ENCODE data around the gene BCL3.

BCL3 gene, protein sequence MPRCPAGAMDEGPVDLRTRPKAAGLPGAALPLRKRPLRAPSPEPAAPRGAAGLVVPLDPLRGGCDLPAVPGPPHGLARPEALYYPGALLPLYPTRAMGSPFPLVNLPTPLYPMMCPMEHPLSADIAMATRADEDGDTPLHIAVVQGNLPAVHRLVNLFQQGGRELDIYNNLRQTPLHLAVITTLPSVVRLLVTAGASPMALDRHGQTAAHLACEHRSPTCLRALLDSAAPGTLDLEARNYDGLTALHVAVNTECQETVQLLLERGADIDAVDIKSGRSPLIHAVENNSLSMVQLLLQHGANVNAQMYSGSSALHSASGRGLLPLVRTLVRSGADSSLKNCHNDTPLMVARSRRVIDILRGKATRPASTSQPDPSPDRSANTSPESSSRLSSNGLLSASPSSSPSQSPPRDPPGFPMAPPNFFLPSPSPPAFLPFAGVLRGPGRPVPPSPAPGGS

DNA sequence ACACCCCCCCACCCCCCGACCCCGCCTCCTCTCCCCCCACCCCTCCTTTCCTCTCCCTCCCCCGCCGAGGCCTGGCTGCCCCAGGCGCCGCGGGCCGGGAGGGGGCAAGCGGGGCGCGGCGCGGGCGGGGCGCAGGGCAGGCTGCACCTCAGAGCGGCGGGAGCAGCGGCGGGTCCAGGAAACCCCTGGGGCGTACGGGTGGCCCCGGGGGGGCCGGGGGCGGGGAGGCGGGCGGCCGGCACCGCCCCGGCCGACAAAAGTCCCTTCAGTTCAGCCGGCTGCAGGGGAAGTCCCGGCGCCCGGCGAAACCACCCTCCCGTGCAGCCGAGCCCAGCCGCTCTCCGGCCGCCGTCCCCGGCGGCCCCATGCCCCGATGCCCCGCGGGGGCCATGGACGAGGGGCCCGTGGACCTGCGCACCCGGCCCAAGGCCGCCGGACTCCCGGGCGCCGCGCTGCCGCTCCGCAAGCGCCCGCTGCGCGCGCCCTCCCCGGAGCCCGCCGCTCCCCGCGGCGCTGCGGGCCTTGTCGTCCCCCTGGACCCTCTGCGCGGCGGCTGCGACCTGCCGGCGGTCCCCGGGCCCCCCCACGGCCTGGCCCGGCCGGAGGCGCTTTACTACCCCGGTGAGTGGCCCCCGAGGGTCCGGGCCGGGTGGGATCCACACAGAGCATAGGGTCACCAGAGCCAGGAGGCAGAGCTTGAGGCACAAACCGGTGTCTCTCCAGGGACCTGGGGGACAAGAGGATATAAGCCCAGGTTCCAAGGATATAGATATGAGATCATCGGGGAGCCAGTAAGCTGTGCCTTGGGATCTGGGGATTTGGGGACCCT lies at the start of gene BCL3:
Gene BCL3, plus strand, starts transcription at position 283 of the 829 bp plus-strand sequence. Its CDS starts 83 bp downstream, at position 366.
- ChIA-PET POLR2A (interaction anchor here (0.5 to 0.9 kb wide), 3 partner anchors 22 to 255 kb away, joined by 3 to 6 read pairs (median 5); no protein-coding TSS in a partner anchor), CTCF (interaction anchor here (0.7 to 1.3 kb wide), 4 partner anchors 11 to 395 kb away, joined by 3 read pairs; no protein-coding TSS in a partner anchor)
- Histone ChIP-seq H3K4me1 (ENCODE audit: control insufficient read depth, insufficient read depth, low read length) (peaks cover 8% of the 10 kb centered on the region), H3K27ac (ENCODE audit: extremely low read depth, low read depth, low read length) (peak within 1 kb of the TSS; percentile 81; the same call in 1 of the 2 replicates), H3K9me3 (ENCODE audit: control insufficient read depth, insufficient read depth, low read depth, low read length) (no peaks in the 10 kb centered on the region), H3K36me3 (ENCODE audit: control insufficient read depth in 2 of 2, insufficient read depth in 1 of 2, low read length in 2 of 2) (peaks cover 6 to 8% of the 10 kb centered on the region in 2 experiments; a peak in 2 of 3 replicates), H3K4me3 (ENCODE audit: low read depth, low read length) (peak within 1 kb of the TSS; percentile 35)
- peak; percentile 44 for TF ChIP-seq ZIC2 (tag by site-specific recombination; IDR thresholded peaks at IDR 0.05)
- 0 out of 2 replicates have a peak, but pooled peaks have one; percentile 13 for TF ChIP-seq ZNF335 (tag by site-specific recombination; conservative IDR thresholded peaks at IDR 0.05)
- TF ChIP-seq KLF10 (tag by site-specific recombination; IDR thresholded peaks at IDR 0.05) = no peak
- TF ChIP-seq, protein P1, sequence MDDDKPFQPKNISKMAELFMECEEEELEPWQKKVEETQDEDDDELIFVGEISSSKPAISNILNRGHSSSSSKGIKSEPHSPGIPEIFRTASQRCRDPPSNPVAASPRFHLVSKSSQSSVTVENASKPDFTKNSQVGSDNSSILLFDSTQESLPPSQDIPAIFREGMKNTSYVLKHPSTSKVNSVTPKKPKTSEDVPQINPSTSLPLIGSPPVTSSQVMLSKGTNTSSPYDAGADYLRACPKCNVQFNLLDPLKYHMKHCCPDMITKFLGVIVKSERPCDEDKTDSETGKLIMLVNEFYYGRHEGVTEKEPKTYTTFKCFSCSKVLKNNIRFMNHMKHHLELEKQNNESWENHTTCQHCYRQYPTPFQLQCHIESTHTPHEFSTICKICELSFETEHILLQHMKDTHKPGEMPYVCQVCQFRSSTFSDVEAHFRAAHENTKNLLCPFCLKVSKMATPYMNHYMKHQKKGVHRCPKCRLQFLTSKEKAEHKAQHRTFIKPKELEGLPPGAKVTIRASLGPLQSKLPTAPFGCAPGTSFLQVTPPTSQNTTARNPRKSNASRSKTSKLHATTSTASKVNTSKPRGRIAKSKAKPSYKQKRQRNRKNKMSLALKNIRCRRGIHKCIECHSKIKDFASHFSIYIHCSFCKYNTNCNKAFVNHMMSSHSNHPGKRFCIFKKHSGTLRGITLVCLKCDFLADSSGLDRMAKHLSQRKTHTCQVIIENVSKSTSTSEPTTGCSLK (tag by site-specific recombination; IDR thresholded peaks at IDR 0.05) = no peak
- TF ChIP-seq GLIS1 (tag by site-specific recombination; IDR thresholded peaks at IDR 0.05) = peak; percentile 88
- TF ChIP-seq, protein P2, sequence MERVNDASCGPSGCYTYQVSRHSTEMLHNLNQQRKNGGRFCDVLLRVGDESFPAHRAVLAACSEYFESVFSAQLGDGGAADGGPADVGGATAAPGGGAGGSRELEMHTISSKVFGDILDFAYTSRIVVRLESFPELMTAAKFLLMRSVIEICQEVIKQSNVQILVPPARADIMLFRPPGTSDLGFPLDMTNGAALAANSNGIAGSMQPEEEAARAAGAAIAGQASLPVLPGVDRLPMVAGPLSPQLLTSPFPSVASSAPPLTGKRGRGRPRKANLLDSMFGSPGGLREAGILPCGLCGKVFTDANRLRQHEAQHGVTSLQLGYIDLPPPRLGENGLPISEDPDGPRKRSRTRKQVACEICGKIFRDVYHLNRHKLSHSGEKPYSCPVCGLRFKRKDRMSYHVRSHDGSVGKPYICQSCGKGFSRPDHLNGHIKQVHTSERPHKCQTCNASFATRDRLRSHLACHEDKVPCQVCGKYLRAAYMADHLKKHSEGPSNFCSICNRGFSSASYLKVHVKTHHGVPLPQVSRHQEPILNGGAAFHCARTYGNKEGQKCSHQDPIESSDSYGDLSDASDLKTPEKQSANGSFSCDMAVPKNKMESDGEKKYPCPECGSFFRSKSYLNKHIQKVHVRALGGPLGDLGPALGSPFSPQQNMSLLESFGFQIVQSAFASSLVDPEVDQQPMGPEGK (tag by site-specific recombination; IDR thresholded peaks at IDR 0.05) = peak; percentile 35; the same call in 1 of the 2 replicates
- no peak for TF ChIP-seq FEZF1 (tag by site-specific recombination; IDR thresholded peaks at IDR 0.05)
- no peak for TF ChIP-seq ZNF560 (tag by site-specific recombination; IDR thresholded peaks at IDR 0.05; ENCODE audit: borderline replicate concordance)
- TF ChIP-seq ZNF16 (tag by site-specific recombination; IDR thresholded peaks at IDR 0.05; ENCODE audit: low read depth) = no peak
- TF ChIP-seq, protein P3, sequence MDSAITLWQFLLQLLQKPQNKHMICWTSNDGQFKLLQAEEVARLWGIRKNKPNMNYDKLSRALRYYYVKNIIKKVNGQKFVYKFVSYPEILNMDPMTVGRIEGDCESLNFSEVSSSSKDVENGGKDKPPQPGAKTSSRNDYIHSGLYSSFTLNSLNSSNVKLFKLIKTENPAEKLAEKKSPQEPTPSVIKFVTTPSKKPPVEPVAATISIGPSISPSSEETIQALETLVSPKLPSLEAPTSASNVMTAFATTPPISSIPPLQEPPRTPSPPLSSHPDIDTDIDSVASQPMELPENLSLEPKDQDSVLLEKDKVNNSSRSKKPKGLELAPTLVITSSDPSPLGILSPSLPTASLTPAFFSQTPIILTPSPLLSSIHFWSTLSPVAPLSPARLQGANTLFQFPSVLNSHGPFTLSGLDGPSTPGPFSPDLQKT (IDR thresholded peaks at IDR 0.05; ENCODE audit: borderline replicate concordance, low read depth, low read length) = no peak
- 0 out of 2 replicates have a peak, but pooled peaks have one; percentile 14 for TF ChIP-seq GLIS2 (tag by site-specific recombination; IDR thresholded peaks at IDR 0.05)
- TF ChIP-seq, protein P4, sequence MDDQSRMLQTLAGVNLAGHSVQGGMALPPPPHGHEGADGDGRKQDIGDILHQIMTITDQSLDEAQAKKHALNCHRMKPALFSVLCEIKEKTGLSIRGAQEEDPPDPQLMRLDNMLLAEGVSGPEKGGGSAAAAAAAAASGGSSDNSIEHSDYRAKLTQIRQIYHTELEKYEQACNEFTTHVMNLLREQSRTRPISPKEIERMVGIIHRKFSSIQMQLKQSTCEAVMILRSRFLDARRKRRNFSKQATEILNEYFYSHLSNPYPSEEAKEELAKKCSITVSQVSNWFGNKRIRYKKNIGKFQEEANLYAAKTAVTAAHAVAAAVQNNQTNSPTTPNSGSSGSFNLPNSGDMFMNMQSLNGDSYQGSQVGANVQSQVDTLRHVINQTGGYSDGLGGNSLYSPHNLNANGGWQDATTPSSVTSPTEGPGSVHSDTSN (CRISPR knock-in tag; IDR thresholded peaks at IDR 0.05) = no peak

DNA sequence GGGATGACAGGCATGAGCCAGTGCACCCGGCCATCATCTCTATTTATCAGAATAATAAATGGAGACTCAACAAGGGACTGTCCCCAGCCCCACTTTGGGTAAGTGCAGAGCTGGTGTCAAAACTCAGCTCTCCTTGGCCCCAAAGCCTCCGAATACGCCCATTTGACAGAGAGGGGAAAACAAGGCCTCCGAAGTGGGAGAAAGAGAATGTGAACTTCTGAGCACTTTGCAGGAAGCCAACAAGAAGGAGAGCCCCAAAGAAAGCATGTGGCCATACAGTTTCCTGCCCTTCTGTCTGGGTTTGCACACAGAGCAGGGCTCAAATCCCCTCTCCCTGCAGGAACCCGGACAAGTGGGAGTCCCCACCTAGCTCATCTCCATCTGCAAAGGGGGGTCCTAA lies 48.0 kb upstream of the BCL3 start:
- Histone ChIP-seq H3K27ac (ENCODE audit: extremely low read depth, low read depth, low read length) (no peak overlapping the region), H3K9me3 (ENCODE audit: control insufficient read depth, insufficient read depth, low read depth, low read length) (no peaks in the 10 kb centered on the region), H3K36me3 (ENCODE audit: control insufficient read depth in 2 of 2, insufficient read depth in 1 of 2, low read length in 2 of 2) (no peaks in the 10 kb centered on the region), H3K4me3 (ENCODE audit: low read depth, low read length) (no peak overlapping the region), H3K4me1 (ENCODE audit: control insufficient read depth, insufficient read depth, low read length) (no peaks in the 10 kb centered on the region)
- CTCF ChIA-PET = interaction anchor here (1.1 to 1.7 kb wide), 3 partner anchors 11 to 130 kb away, joined by 3 to 7 read pairs (median 6); no protein-coding TSS in a partner anchor
- POLR2A ChIA-PET = no interaction called here
- no peak for TF ChIP-seq ZSCAN23 (tag by site-specific recombination; IDR thresholded peaks at IDR 0.05)
- TF ChIP-seq, protein P5, sequence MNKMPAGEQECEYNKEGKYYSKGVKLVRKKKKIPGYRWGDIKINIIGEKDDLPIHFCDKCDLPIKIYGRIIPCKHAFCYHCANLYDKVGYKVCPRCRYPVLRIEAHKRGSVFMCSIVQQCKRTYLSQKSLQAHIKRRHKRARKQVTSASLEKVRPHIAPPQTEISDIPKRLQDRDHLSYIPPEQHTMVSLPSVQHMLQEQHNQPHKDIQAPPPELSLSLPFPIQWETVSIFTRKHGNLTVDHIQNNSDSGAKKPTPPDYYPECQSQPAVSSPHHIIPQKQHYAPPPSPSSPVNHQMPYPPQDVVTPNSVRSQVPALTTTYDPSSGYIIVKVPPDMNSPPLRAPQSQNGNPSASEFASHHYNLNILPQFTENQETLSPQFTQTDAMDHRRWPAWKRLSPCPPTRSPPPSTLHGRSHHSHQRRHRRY (tag by site-specific recombination; IDR thresholded peaks at IDR 0.05) = no peak
- no peak for TF ChIP-seq ZNF341 (tag by site-specific recombination; IDR thresholded peaks at IDR 0.05; ENCODE audit: low read depth)
- no peak for TF ChIP-seq ZBTB1 (tag by site-specific recombination; IDR thresholded peaks at IDR 0.05)
- TF ChIP-seq ZNF423 (tag by site-specific recombination; IDR thresholded peaks at IDR 0.05) = no peak
- TF ChIP-seq ZBTB17 (tag by site-specific recombination; IDR thresholded peaks at IDR 0.05) = no peak
- TF ChIP-seq ZNF658 (tag by site-specific recombination; IDR thresholded peaks at IDR 0.05) = no peak
- TF ChIP-seq GFI1B (tag by site-specific recombination; IDR thresholded peaks at IDR 0.05) = no peak
- TF ChIP-seq GLIS2 (tag by site-specific recombination; IDR thresholded peaks at IDR 0.05) = no peak
- no peak for TF ChIP-seq KLF10 (tag by site-specific recombination; IDR thresholded peaks at IDR 0.05)
- no peak for TF ChIP-seq ZFP37 (tag by site-specific recombination; IDR thresholded peaks at IDR 0.05)
